Memory B cell (primary cell): Measurements from ENCODE around the gene PNCK.

Source experiments
- ATAC-seq: fragments of 150-1000 bp; cut with Tn5 transposase; 2 replicates; pipeline ENCODE4 v1.10.0; 2021; ENCODE audit warnings: low read depth, mild to moderate bottlenecking, moderate library complexity
- DNase-seq, 2 donors: peaks; one replicate each; pipeline ENCODE4 v3.0.0; 2022; ENCODE audit warnings: low spot score in 2 of 2
- H3K27ac Mint-ChIP-seq: one replicate; pipeline ENCODE4 v1.8.0; 2022; ENCODE audit warnings: mild to moderate bottlenecking, moderate library complexity, mixed read lengths
- H3K27me3 Mint-ChIP-seq: one replicate; pipeline ENCODE4 v1.8.0; 2022; ENCODE audit warnings: mixed read lengths
- H3K36me3 Mint-ChIP-seq: one replicate; pipeline ENCODE4 v1.8.0; 2022; ENCODE audit warnings: mild to moderate bottlenecking, mixed read lengths
- H3K4me1 Mint-ChIP-seq: one replicate; pipeline ENCODE4 v1.8.0; 2022; ENCODE audit warnings: mixed read lengths
- H3K4me3 Mint-ChIP-seq: one replicate; pipeline ENCODE4 v1.8.0; 2022; ENCODE audit warnings: mild to moderate bottlenecking, moderate library complexity, mixed read lengths
- H3K9me3 Mint-ChIP-seq: one replicate; pipeline ENCODE4 v1.8.0; 2022; ENCODE audit warnings: mixed read lengths

Gene PNCK

GRCh38 chrX:153620576-153620975, 53.0 kb downstream of the PNCK start:
- ATAC-seq: no peak
- H3K27me3 Mint-ChIP-seq: peaks cover 14% of the 10 kb centered on the region
- no peak overlapping the region for H3K27ac Mint-ChIP-seq
- no peaks in the 10 kb centered on the region for H3K36me3 Mint-ChIP-seq
- H3K4me3 Mint-ChIP-seq: no peak overlapping the region
- H3K4me1 Mint-ChIP-seq: peaks cover 2% of the 10 kb centered on the region
- no peak for DNase-seq
- no peaks in the 10 kb centered on the region for H3K9me3 Mint-ChIP-seq
